ENCODE measurements around the gene E2F6. TPM values are rescaled to one million over a fixed set of nuclear protein-coding genes. Genes with fewer than 3 reads are reported as not detected.

E2F6 gene
- total and polyA plus RNA-seq, 2 of the 13 experiments (the other 11 are each of a cell fraction or from before 2014, with no cell fraction given), result 27.3 to 36.0 TPM

DNA sequence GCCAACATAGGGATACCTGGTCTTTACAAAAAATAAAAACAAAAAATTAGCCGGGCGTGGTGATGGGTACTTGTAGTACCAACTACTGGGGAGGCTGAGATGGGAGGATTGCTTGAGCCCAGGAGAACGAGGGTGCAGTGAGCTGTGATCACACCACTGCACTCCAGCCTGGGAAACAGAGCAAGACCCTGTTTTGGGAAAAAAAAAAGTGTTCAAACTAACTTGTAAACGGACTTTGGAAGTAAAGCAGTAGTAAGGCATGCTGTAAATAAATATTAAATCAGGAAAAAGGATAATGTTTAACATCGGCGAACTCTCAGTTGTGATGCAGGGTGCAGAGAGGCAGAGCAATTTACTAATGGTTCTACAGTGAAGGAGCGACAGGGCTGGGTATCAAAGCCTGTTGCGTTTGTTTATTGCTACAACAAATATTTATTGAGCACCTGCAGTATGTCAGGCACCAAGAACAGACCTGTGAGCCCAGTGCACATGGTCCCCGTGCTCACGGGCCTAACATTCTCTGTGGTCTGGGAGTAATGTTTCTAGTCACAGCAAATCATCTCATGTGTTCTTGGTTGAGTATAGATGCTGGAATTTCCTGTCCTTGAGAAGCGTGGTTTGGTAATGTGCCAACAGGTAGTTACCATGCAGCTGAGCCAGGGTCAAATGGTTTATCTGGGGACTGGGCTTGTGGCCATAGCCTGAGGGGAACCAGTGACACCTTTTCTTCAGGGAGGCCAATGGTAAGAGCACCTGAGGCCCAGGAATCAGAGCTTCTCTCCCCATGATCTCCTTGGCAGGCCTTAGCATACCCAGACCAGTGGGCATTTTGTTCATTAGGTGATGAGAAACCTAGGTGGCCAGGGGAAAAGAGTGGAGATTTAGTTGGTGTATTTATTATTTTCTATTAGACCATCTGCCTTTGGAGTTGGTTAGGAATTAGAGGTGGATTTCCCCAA, 40.0 kb upstream of the E2F6 start (continued):
- TF ChIP-seq, protein P1, sequence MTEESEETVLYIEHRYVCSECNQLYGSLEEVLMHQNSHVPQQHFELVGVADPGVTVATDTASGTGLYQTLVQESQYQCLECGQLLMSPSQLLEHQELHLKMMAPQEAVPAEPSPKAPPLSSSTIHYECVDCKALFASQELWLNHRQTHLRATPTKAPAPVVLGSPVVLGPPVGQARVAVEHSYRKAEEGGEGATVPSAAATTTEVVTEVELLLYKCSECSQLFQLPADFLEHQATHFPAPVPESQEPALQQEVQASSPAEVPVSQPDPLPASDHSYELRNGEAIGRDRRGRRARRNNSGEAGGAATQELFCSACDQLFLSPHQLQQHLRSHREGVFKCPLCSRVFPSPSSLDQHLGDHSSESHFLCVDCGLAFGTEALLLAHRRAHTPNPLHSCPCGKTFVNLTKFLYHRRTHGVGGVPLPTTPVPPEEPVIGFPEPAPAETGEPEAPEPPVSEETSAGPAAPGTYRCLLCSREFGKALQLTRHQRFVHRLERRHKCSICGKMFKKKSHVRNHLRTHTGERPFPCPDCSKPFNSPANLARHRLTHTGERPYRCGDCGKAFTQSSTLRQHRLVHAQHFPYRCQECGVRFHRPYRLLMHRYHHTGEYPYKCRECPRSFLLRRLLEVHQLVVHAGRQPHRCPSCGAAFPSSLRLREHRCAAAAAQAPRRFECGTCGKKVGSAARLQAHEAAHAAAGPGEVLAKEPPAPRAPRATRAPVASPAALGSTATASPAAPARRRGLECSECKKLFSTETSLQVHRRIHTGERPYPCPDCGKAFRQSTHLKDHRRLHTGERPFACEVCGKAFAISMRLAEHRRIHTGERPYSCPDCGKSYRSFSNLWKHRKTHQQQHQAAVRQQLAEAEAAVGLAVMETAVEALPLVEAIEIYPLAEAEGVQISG (CRISPR knock-in tag; IDR thresholded peaks at IDR 0.05), result no peak; the same call in 1 of the 2 replicates
- TF ChIP-seq THAP11 (CRISPR knock-in tag; IDR thresholded peaks at IDR 0.05) (peak; percentile 64; the same call in 1 of the 2 replicates), STAG1 (CRISPR knock-in tag; IDR thresholded peaks at IDR 0.05) (peak; percentile 21; the same call in 1 of the 2 replicates), ZNF557 (CRISPR knock-in tag; IDR thresholded peaks at IDR 0.05) (no peak)

DNA sequence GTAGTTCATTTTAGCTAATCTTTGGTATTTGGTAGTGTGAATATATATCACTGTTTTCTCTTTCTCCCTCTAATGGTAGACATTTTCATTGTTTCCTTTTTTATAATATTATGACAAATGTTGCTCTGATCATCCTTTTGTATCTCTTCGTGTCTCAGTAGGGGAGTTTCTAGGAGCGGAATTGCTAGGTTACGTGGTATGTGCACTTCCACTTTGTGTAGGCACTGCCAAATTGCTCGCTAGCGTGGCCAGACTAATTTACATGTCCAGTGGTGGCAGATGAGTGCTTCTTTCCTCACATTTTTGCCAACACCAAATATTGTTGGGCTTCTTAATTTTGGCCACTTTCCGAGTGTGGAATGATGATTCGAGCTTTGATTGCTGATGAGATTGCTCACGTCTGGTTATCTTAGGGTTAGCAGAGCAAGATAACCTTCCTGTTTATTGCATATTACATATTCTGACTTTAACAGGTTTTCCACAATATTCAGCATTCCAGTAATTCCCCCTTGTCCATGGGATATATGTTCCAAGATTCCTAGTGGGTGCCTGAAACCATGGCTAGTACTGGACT, 37.5 kb upstream of the E2F6 start:
- DNase-seq (ENCODE audit: low spot score) (no peak), ATAC-seq (no peak), FAIRE-seq (no peak)
- H3K9ac ChIP-seq (ENCODE audit: insufficient read depth, low read depth, low read length), result peak overlapping the region; percentile 52; the same call in 1 of the 2 replicates
- TF ChIP-seq TSC22D2 (CRISPR knock-in tag; IDR thresholded peaks at IDR 0.05; ENCODE audit: borderline replicate concordance), result no peak
- TF ChIP-seq, protein P2, sequence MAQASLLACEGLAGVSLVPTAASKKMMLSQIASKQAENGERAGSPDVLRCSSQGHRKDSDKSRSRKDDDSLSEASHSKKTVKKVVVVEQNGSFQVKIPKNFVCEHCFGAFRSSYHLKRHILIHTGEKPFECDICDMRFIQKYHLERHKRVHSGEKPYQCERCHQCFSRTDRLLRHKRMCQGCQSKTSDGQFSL (CRISPR knock-in tag; IDR thresholded peaks at IDR 0.05), result no peak
- no peak for TF ChIP-seq RFXANK (CRISPR knock-in tag; IDR thresholded peaks at IDR 0.05)
- TF ChIP-seq ZNF775 (CRISPR knock-in tag; IDR thresholded peaks at IDR 0.05; ENCODE audit: borderline replicate concordance), result no peak
- TF ChIP-seq NFE2L1 (CRISPR knock-in tag; IDR thresholded peaks at IDR 0.05; ENCODE audit: borderline replicate concordance), result no peak
- TF ChIP-seq TEAD3 (CRISPR knock-in tag; optimal IDR thresholded peaks at IDR 0.05; ENCODE audit: borderline replicate concordance), result peak; percentile 29
- TF ChIP-seq ZSCAN9 (CRISPR knock-in tag; IDR thresholded peaks at IDR 0.05; ENCODE audit: borderline replicate concordance), result 0 out of 2 replicates have a peak, but pooled peaks have one; percentile 4
- TF ChIP-seq, protein P3, sequence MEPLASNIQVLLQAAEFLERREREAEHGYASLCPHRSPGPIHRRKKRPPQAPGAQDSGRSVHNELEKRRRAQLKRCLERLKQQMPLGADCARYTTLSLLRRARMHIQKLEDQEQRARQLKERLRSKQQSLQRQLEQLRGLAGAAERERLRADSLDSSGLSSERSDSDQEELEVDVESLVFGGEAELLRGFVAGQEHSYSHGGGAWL (CRISPR knock-in tag; IDR thresholded peaks at IDR 0.05), result no peak
- peaks cover 0 to 3% of the 10 kb centered on the region in 2 experiments; a peak in 2 of 5 replicates for H3K36me3 ChIP-seq (replicated peaks in 1 of 2; ENCODE audit: control insufficient read depth in 1 of 2, insufficient read depth in 2 of 2, low read length in 2 of 2)
- peaks cover 99% of the 10 kb centered on the region for H3K4me1 ChIP-seq (ENCODE audit: insufficient read depth, low read length)
- peak overlapping the region; percentile 97 for H3K27ac ChIP-seq (ENCODE audit: extremely low read length, insufficient read depth, low read length)
- H2AFZ ChIP-seq (ENCODE audit: low read length), result no peak overlapping the region
- in situ Hi-C loops (cut with HindIII; ENCODE audit: extremely low pct_ligation_motif_present, low pct_unique_long_range_greater_than_20kb) (no loop called here), intact Hi-C loops (cut with micrococcal nuclease; ENCODE audit: unreplicated experiment) (no loop called here)
- H3K27me3 ChIP-seq (ENCODE audit: control insufficient read depth in 1 of 2, insufficient read depth in 2 of 2, low read length in 2 of 2), result no peaks in the 10 kb centered on the region
- 72% methylated on average over 8 of the region's 8 CpGs for WGBS (ENCODE audit: low lambda C conversion rate)
- ChIA-PET POLR2A (interaction anchor here (1.0 to 1.5 kb wide), 3 partner anchors 19 to 37 kb away, joined by 3 to 10 read pairs (median 4); partner anchors contain the start of gene E2F6), CTCF (ENCODE audit: low intra/inter-chr PET ratio, low total read pairs) (no interaction called here)
- H3K9me3 ChIP-seq (ENCODE audit: low read length), result peaks cover 8% of the 10 kb centered on the region; the same call in 1 of the 2 replicates
- H3K79me2 ChIP-seq (ENCODE audit: insufficient read depth, low read length), result peaks cover 76% of the 10 kb centered on the region
- H3K4me3 ChIP-seq (replicated peaks in 1 of 3; ENCODE audit: insufficient read depth in 1 of 3, low read depth in 2 of 3, low read length in 3 of 3), result no peak overlapping the region
- no TSS peak for BruUV-seq (replicated peaks)
- peak overlapping the region; percentile 9; the same call in 1 of the 2 replicates for H3K4me2 ChIP-seq (ENCODE audit: low read depth, low read length)
- H4K20me1 ChIP-seq (ENCODE audit: insufficient read depth, low read length), result no peaks in the 10 kb centered on the region

Measured in HepG2 (cell line).